PC-3 (cell line): ENCODE data around the gene DRGX.
A peak's percentile ranks its signal among the peaks of the same experiment; 100 is the strongest.

Source experiments
- CTCF ChIP-seq: fragments of 300-600 bp; sonication (generic); conservative IDR thresholded peaks from 2 replicates; pipeline ENCODE4 v1.5.1; 2017; ENCODE audit warnings: antibody characterized with exemption, low read depth, mild to moderate bottlenecking, low read length
- EZH2 ChIP-seq: fragments of 300-600 bp; sonication (generic); IDR thresholded peaks from one replicate; pipeline ENCODE4 v1.6.1; 2017; ENCODE audit warnings: antibody characterized with exemption, mild to moderate bottlenecking, low read length; ENCODE audit not compliant: unreplicated experiment
- EZH2phosphoT487 ChIP-seq: fragments of 300-600 bp; sonication (generic); IDR thresholded peaks from 2 replicates; pipeline ENCODE4 v1.6.1; 2018; ENCODE audit warnings: mild to moderate bottlenecking, antibody characterized with exemption, low read length, borderline replicate concordance

DNA sequence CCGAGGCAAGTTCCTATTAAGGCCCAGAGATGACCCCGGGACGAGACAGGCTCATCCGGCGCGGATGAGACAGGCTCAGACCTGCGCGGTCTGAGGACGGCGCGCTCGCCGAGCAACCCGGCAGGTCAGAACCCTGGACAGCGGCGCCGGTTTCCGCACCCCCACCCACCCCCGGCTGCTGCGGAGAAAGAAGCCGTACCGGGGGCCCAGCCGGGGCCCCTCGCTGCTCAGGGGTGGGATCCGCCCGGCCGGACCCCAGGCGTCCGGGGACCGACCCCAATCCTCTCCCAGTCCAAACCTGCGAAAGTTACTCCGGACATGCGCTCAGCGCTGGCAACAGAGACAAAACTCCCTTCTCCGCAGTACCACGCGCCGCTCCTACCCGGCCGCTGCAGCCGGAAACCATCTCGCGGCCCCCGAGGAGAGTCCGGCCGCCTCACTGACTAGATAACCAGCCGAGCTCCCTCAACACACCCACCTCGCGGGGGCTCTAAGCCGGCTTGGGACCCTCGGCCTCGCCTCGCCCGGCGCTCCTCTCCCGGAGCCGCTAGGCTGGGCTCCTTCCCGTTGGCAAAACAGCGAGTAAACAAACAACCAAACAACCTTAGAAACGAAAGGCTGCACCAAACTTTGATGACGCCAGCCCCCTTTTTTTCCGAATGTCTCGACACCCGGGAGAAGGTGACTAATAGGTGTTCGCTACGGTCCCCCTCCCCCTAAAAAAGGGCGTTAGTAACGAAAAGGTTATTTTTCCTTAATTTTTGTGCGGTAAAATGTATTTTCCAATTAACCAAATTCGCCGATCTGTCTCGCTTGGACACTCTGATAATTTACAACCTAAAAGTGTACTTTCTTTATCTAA is 2.3 kb upstream of the DRGX start:
- no peak for TF ChIP-seq CTCF
- TF ChIP-seq EZH2 = peak; percentile 99
- TF ChIP-seq EZH2phosphoT487 = peak; percentile 91
